Activated CD8-positive, alpha-beta memory T cell treated with anti-CD3 and anti-CD28 coated beads for 48 hours (primary cell): ENCODE data around the gene TARBP2.

Experiments
- DNase-seq, 3 experiments: peaks; one replicate each; pipeline ENCODE4 v3.0.0-alpha.2; 2020; ENCODE audit warnings: low read depth in 2 of 3, low spot score in 2 of 3

The TARBP2 gene

DNA sequence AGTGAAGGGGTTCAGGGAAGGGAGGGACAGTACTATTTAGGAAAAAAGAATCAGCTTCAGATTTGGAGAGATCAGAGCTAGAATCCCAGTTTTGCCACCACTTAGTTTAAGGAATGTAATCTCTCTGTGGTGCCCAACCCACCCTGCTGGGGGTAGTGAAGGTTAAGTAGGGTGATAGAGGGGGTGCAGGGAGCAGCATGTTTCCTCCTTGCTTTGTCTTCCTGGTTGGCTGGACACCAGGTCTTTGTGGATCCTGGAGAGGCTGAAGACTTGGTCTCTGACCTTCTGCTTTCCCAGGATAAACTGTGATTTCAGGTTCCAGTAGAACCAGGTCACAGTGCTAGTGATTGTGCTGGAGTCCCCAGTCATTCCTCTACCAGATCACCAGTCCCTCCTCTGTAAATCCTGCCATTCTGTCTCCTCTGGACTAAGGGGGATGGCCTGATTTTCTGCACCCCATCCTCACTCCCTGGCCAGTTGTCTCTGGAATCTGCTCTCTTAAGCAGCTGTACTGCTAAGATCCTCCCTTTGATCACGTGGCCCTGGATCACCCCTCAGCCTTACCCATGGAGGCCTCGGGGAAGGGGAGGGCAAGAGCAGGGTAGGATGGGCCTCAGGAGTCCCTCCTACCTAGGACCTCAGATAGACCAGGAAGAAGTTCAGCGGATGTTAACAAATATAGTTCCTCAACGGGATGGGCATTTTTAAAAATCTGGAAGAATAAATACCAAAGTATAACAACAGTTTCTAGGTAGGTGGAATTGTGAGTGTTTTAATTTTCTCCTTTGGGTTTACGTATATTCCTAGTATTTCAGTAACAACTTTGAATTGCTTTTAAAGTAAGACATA lies 5.0 kb upstream of the TARBP2 start:
- no peak for DNase-seq

DNA sequence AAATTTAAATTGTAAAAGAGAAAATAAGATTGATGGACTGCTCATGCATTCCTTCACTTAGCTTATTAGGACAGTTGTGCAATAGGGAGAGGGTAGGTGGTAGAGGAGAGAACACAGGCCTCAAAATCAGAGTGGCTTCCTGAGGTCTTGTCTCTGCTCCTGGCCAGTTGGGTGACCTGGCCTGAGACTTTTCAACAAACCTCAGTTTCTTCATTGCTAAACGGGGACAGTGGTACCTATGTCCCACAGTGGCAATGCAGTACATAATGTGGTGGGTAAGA lies 4.4 kb upstream of the TARBP2 start:
- DNase-seq = no peak

DNA sequence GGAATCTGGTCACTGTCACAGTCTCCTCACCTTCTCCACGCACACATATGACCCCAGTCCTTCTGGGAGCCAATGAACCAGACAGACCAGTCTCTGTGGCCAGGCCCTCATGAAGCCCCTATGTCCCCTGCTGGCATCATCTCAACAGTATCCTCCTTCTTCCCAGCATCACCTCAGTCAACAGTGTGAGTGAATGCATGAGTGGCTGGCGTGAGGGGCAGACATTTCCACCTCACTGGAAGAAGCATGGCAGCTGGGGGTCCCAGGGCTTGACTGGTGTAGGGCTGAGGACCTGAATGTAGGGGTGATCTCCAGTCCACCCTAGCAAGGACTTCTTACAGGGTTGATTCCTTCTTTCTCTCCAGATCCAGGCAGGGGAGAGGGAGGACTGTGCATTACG lies 3.6 kb upstream of the TARBP2 start:
- no peak for DNase-seq

- DNase-seq = no peak
Measured at GRCh38 chr12:53498235-53498630, 2.9 kb upstream of the TARBP2 start.

DNA sequence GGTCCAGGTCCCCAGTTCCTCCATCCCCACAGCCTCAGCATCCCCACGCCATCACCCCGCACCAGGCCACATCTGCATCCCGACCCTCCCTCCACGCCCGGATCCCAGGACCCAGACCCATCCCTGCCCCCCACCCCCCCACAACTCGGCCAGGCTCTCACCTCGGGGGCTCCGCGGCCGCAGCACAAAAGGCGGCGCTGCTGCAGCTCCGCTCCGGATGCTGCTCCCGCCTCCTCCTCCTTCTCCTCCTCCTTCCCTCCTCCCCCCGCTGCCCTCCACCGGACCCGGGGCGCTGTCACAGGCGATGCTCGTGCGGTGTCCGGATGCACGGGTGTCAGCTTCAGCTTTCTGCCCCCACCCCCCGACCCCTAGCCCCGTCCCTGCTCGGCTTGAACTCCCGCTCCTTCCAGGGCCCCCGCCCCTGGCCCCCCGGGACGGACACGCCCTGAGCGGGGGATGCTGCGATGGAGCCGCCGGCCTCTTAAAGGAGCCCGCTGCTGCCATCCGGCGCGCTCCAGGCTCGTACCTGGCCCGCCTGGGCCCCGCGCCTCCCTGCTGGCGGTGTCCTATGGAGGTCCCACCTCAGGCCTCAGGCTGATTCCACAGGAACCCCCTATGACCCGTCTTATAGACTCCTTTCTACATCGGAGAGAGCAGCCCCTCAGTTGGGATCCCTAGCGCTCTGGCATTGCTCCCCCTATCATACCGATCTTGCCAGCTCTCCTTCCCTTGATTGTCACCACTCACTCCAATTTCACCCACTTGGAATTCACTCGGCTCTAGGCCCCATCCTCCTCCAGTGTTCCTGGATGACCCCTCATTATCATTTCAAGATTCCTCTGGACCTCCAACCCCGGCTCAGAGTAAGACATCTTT lies 1.6 kb upstream of the TARBP2 start, which contains the start of gene MAP3K12:
MAP3K12 (minus strand) TSS at position 193 of the 876 bp plus-strand sequence. CDS start 12,067 bp downstream, outside the sequence.
- peak in 1 of 3 experiments; percentile 50 for DNase-seq

DNA sequence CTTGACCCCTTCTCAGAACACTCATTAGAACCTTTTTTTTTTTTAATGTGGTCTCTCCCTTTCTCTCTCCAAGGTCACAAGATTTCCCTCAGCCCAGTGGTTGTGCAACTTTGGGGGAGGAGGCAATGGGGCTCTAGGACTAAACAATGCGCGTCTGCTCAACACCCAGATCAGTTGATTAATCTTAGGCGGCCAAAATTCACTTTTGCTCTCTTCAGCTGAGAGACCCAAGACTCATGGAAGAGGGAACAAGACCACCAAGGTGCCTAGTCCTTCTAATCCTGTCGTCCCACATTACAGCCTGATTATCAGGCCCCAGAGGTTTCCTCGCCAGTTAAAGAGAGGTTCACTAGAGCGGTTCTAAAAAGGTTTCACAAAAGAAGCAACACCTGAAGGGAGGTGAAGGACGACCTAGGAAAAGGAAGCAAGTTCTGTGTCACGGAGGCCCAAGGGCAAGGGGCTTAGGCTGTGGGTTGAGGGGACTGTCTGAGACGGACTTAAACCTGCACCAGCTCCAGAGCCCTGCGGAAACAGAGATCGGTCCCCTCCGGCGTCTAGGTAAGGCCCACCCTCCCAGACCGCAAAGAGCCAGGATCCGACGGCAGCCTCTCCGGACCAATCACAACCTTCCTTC lies 824 bp upstream of the TARBP2 start:
- DNase-seq = no peak

DNA sequence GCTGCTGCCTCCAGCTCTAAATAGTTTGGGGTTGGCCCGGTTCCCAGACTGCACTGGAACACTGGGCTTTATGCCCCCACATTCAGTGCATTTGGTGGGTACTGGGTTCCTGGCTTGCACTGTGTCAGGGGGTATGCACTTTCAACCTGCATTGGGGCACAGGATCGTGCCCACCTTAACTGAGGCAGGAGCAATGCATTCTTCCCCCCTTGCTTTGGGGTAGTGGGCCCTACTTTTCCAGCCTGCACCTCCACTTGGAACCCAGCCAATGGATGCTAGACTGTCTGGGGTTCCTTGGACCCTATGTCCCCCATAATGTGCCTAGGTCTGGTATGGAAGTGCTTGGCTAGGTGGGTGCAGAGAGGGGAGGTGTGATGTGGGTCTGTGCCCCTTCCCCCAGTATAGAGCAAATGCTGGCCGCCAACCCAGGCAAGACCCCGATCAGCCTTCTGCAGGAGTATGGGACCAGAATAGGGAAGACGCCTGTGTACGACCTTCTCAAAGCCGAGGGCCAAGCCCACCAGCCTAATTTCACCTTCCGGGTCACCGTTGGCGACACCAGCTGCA lies 615 bp downstream of the TARBP2 start:
- DNase-seq = no peak

GRCh38 chr12:53502331-53502730 lies 1.2 kb downstream of the TARBP2 start:
- DNase-seq = no peak

- no peak for DNase-seq
Measured at GRCh38 chr12:53502983-53503728, 2.1 kb downstream of the TARBP2 start.

GRCh38 chr12:53504004-53504920 lies 3.2 kb downstream of the TARBP2 start:
- DNase-seq = no peak

- DNase-seq = no peak
Measured at GRCh38 chr12:53505086-53505485, 4.0 kb downstream of the TARBP2 start.

DNA sequence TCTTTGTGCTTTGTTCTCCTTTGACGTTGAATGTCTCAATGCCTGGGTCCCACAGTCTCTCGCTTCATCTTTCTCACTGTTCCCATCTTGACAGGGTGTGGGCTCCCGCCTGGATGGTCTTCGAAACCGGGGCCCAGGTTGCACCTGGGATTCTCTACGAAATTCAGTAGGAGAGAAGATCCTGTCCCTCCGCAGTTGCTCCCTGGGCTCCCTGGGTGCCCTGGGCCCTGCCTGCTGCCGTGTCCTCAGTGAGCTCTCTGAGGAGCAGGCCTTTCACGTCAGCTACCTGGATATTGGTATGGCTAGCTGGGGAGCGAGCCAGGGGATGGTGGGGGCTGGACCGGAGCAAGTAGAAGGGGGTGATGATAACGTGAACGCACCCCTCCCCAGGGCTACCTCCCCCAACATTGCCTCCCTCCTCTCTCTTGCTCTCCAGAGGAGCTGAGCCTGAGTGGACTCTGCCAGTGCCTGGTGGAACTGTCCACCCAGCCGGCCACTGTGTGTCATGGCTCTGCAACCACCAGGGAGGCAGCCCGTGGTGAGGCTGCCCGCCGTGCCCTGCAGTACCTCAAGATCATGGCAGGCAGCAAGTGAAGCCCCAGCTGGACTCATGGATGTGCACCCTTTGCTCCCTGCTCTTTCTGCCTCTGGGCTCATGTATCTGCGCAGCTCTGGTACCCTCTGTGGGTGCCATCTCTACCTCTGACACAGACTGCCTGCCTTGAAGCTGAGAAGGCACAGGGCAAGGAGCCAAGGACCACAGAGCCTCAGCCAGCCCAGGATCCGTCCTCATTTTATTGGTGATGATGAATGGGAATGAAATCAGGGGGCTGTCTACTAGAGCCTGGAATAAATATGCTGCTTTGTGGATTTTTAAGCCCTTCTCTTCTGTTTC lies 4.7 kb downstream of the TARBP2 start:
- DNase-seq = no peak

GRCh38 chr12:53506450-53506785 lies 5.3 kb downstream of the TARBP2 start:
- DNase-seq = no peak

- no peak for DNase-seq
Measured at GRCh38 chr12:53506881-53507602, 6.0 kb downstream of the TARBP2 start, which contains the start of gene NPFF. Gene NPFF, minus strand, starts transcription at chr12:53507484. Its CDS starts 10 bp downstream, at chr12:53507474.

- DNase-seq = no peak
Measured at GRCh38 chr12:53507603-53507885, 6.5 kb downstream of the TARBP2 start.

- DNase-seq = peak; percentile 61 to 85 (median 74)
Measured at GRCh38 chr12:53508534-53509170, 7.6 kb downstream of the TARBP2 start.

DNA sequence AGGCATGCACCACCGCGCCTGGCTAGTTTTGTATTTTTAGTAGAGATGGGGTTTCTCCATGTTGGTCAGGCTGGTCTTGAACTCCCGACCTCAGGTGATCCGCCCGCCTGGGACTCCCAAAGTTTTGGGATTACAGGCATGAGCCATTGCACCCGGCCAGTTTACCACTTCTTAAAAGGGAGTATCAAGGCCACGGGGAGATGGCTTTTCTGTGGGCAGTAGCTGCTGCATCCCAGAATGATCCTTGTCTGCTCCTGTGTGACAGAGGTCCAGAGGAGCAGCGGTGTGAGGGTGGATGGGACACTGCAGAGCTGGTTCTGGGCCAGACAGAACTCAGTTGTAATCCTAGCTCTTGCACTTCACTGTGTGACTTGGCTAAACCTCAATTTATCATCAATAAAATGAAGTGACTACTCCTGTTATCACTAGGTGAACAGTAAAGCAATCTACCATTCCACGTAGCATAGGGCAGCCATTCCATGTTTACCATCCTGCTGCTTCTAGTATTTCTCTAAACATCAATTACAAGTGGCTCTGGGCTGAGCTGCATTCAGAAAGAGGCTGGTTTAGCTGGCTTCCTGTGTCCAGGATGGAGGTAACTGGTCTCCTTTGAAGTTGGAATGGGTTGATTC lies 9.2 kb downstream of the TARBP2 start:
- DNase-seq = no peak
